GM15510 (cell line): ENCODE data around the gene SSBP1.

Experiments
- POLR2A ChIP-seq: IDR thresholded peaks from 3 replicates; pipeline ENCODE4 v1.6.1; 2011; ENCODE audit warnings: borderline replicate concordance; ENCODE audit not compliant: insufficient read length; ENCODE audit errors: extremely low read depth

SSBP1 gene

DNA sequence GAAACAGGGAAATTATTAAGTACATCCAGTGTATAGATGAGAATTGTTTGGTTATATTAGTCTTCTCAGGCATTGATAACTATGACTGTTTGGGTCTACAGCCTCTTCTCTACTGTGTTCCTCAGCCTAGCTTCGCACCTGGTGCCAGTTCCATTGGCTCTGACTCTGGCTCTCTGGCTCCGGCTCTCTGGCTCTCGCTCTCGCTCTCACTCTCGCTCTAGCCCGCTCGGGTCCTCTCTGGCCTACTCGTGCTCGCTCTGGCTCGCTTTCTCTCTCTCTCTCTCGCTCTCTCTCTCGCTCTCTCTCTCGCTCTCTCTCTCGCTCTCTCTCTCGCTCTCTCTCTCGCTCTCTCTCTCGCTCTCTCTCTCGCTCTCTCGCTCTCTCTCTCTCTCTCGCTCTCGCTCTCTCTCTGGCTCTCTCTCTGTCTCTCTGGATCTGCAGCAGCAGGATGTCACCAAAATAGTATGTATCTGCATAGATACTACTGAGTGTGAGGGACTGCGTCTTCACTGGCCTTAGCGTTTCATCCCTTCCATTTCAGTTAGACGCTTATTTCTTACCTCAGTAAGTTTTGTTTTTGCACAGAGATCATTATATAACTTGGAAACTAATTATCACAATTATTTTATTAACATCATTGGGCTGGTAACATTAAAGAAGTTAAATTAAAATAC lies 6.5 kb upstream of the SSBP1 start:
- TF ChIP-seq POLR2A, result no peak

GRCh38 chr7:141737118-141737835 lies 881 bp upstream of the SSBP1 start:
- TF ChIP-seq POLR2A, result no peak

- no peak for TF ChIP-seq POLR2A
These were observed 445 bp downstream of the SSBP1 start for GRCh38 chr7:141738592-141739013.

DNA sequence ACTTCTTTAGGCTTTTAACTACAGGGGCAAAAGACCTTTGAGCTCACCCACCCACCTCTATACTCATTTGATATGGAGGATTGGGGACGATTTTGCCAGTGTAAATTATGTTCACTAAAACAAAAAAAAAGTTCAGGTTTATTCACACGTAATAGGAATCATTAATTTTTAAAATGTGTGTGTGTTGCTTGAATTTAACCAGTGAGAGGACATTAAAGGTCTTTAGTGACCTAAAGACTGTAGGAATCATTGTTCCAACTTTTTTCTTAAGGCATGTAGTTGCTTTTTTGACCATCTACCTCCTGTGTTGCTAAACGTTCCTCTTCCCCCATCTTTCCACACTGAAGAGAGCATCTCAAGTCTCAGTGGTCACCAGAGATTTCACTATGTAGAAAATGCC lies 1.1 kb downstream of the SSBP1 start:
- no peak for TF ChIP-seq POLR2A

DNA sequence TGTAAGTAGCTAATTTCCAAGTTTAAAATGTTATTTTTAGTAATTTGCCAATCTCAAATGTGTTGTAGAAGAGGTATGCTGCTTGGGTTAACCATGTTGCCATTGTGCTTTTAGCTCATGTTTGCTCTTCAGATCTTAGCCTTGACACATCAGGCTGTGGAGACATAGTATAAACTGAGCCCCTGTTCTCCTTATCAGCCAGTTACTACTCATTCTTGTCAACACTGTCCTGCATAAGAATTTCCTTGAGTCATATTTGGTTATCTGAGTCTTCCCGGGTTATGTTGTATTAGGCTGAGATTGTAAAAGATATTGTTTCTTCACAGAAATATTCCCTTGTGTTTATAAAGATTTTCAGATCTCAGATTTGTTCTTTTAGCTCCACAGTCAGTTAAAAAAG lies 4.1 kb downstream of the SSBP1 start:
- TF ChIP-seq POLR2A, result no peak

DNA sequence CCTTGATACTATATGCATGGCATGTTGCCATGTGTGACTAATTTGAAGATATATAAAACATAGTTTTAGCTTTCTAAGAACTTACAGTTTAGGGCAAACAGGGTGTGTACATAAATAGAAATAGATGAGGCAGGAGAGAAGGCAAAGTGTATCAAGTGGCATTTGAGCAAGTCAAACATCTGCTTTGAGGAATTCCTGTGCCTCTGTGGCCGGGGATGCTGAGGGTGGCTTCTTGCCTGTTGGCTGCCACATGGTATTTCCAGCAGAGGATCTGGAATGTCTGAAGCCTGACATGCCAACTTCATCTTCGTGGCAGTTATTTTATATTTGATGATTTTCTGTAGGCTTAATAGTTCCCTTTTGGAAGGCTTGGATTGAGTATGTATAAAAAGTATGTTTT lies 6.0 kb downstream of the SSBP1 start:
- no peak for TF ChIP-seq POLR2A

- no peak for TF ChIP-seq POLR2A
These were observed 10.2 kb downstream of the SSBP1 start for GRCh38 chr7:141748396-141748795.

DNA sequence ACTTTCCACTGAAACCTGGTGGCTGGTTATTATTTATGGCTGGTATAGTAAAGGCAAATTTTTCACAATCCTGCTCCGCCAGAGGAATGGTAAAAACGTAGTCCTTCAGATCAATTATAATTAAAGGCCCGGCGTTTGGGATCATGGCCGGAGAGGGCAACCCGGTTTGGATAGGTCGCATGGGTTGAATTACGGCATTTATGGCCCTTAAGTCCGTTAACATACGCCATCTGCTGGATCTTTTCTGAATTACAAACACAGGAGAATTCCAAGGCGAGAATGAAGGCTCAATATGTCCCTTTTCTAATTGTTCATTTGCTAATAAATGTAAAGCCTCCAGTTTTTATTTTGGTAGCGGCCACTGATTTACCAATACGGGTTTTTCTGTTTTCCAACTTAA lies 14.5 kb downstream of the SSBP1 start:
- no peak for TF ChIP-seq POLR2A

- no peak for TF ChIP-seq POLR2A
These were observed 16.8 kb downstream of the SSBP1 start for GRCh38 chr7:141754939-141755338.

DNA sequence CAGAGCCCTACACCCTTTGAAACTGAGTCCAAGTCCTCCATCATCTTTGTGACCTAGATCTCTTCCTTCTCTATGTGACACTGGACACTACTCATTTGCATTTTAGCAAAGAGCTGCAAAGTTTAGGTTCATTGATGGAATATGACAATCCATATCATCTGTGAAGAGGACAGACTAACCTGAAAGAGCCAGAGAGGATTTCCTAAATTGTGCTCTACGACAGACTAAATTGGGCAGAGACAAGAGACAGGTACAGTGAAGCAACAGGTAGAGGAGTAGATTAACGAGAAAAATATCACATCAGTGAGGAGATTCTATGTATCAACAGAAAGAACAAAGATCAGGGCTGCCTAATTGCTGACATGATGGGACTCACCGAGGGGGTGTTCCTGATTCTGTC lies 25.6 kb downstream of the SSBP1 start, which contains the start of gene TAS2R3:
Gene TAS2R3, plus strand, starts transcription at position 301 of the 400 bp plus-strand sequence. Its CDS starts 62 bp downstream, at position 363.
- no peak for TF ChIP-seq POLR2A

GRCh38 chr7:141776374-141776773 lies 38.2 kb downstream of the SSBP1 start, which contains the start of gene TAS2R4:
TSS of gene TAS2R4 (plus strand) at chr7:141776674. CDS start at chr7:141778489, 1,815 bp downstream.
- TF ChIP-seq POLR2A, result no peak

DNA sequence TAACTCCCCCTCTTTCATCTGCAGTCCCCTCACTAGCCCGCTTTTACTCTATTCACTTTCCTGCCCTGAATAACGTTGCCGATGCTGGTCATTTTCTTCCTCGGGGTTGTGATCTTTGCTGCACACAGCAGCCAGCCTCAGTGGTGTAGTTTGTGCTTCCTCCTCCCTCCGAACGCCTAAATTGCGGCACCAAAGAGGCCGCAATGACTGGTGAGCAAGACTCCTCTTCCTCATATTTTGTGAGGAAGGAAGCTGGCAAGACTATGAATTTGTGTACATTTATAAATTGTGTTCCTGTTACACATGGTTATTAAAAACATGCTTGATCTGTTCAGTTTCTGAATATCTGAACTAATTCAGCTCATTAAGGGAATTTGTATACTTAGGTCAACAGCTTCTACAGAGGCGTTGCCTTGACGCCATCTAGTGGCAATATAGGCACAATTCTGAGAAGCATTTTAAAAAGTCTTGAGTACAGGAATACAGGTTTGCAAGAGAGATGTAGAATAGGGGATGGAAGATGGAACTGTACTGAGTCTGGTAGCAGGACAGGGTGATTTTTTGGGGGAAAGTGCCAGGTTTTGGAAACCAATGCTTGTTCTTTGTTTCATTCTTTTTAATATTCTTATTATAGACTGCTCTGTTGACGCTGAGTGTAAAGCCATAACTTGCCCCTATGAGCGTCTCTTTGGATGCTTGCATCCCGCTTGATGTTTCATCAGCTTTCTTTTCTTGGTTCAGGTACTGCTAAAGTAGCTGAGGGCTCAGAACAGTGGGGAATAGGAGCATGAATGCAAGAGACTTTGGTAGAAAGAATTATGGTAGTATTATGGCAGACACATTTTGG lies 47.8 kb downstream of the SSBP1 start:
- TF ChIP-seq POLR2A, result no peak

DNA sequence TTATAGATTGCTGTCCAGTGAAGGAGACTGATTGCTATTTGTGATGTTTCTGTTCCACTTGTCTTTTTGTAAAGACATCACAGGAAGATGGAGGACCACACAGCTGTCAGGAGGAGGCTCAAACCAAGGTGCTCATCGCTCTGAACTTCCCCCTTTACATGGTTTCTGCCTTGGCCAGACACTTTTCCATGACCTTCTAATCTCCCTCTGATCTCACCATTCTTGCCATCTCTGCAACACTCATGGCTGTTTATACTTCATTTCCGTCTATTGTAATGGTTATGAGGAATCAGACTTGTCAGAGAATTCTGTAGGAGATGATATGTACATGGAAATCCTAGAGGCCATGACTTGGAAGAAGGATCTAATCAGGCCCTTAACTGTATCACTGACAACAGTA lies 50.1 kb downstream of the SSBP1 start:
- no peak for TF ChIP-seq POLR2A

DNA sequence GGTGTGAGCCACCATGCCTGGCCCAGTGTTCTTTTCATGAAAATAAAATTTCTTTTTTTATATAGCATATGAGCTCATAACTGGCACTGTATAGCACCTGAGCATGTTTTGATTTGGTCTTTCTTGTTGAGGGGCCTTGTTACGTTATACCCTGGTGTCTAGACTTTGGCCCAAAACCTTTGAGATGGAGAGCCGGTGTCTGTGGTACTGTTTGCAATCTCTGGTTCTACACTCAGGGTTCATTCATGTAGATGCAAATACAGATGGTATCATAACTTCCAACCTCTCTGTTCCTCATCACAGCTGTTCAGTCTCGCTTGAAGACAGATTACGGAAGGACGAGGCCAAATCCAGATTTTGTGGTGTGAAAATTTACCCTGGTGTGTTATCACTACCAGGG lies 51.8 kb downstream of the SSBP1 start, which contains the start of gene TAS2R5:
Gene TAS2R5, plus strand, starts transcription at position 301 of the 400 bp plus-strand sequence. CDS start 145 bp downstream, outside the sequence.
- TF ChIP-seq POLR2A, result no peak

DNA sequence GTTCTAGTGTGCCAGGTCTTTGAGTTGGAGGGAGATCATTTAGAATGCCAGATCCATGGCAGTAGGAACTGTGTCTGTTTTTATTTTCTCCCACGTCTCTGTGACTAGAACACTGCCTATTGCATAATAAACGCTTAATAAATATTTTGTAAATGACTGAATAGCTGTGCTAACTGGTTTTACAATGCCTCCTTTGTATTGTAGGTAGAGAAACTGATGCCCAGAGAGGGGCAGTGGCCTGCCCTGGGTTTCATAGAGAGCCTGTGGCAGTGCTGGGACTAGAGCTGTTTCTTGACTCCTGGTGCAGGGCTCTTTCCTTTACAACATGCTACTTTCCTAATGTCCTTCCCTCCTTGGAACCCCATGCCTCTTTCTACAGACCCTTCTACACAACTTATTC lies 54.4 kb downstream of the SSBP1 start:
- no peak for TF ChIP-seq POLR2A
